Retina (tissue), 1 donor: ENCODE data around the gene GADD45G.

Experiments used
- DNase-seq: peaks from one replicate; pipeline ENCODE4 v3.0.0-alpha.2; 2016

Gene GADD45G

GRCh38 chr9:89604729-89605464, at the start of gene GADD45G:
Gene GADD45G, plus strand, starts transcription at chr9:89605012. Its CDS starts 110 bp downstream, at chr9:89605122.
- peak; percentile 96 for DNase-seq

GRCh38 chr9:89555036-89555415, 49.8 kb upstream of the GADD45G start:
- DNase-seq, result no peak

- DNase-seq, result no peak
Measured at GRCh38 chr9:89555451-89556375, 49.1 kb upstream of the GADD45G start.

GRCh38 chr9:89558196-89558899, 46.5 kb upstream of the GADD45G start:
- DNase-seq, result no peak

- DNase-seq, result no peak
Measured at GRCh38 chr9:89558948-89559347, 45.9 kb upstream of the GADD45G start.

- DNase-seq, result no peak
Measured at GRCh38 chr9:89562186-89562814, 42.5 kb upstream of the GADD45G start.

- no peak for DNase-seq
Measured at GRCh38 chr9:89563571-89564345, 41.1 kb upstream of the GADD45G start.

GRCh38 chr9:89564346-89564878, 40.4 kb upstream of the GADD45G start:
- no peak for DNase-seq

- DNase-seq, result no peak
Measured at GRCh38 chr9:89567649-89568048, 37.2 kb upstream of the GADD45G start.

- no peak for DNase-seq
Measured at GRCh38 chr9:89574309-89574708, 30.5 kb upstream of the GADD45G start.

- DNase-seq, result peak; percentile 30
Measured at GRCh38 chr9:89576404-89576839, 28.4 kb upstream of the GADD45G start.

- DNase-seq, result no peak
Measured at GRCh38 chr9:89577363-89577762, 27.4 kb upstream of the GADD45G start.

GRCh38 chr9:89579741-89580385, 24.9 kb upstream of the GADD45G start:
- DNase-seq, result no peak

- DNase-seq, result no peak
Measured at GRCh38 chr9:89586311-89586710, 18.5 kb upstream of the GADD45G start.

- DNase-seq, result no peak
Measured at GRCh38 chr9:89588271-89588879, 16.4 kb upstream of the GADD45G start.

GRCh38 chr9:89590415-89590814, 14.4 kb upstream of the GADD45G start:
- DNase-seq, result no peak

GRCh38 chr9:89591274-89592212, 13.3 kb upstream of the GADD45G start:
- DNase-seq, result peak; percentile 85

- DNase-seq, result no peak
Measured at GRCh38 chr9:89592213-89592815, 12.5 kb upstream of the GADD45G start.
